Measurements from ENCODE around the gene TMEM61.
"Not testable (repeated sequence)": the region's sequence is repeated elsewhere in the genome, so short reads cannot be mapped to it uniquely, and the experiment has no call there.

TMEM61 gene

DNA sequence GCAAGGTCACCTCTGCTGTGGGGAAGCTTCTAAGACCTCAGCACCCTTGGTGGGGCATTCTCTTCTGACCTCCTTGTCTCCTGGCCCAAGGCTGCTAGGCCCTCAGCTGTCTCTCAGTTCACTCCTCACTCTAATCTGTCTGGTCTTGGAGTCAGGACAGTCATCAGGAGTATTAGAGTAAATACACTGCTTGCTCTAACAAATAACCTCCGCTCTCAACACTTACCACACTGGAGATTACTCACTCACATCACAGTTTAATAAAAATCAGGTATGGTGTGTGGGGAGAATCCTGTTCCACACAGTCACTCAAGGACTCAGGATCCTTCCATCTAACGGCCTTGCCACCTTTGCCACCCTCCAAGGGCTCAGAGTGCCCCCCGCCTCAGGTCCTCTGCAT lies 26.6 kb upstream of the TMEM61 start:
- Histone ChIP-seq H2BK15ac (replicated peaks; ENCODE audit: low read depth) (no peak overlapping the region), H3K79me1 (ENCODE audit: low read length) (no peaks in the 10 kb centered on the region), H3K4me1 (ENCODE audit: control insufficient read depth, low read depth, low read length) (no peaks in the 10 kb centered on the region), H2BK5ac (ENCODE audit: low read length) (no peak overlapping the region), H3K79me2 (ENCODE audit: control insufficient read depth, insufficient read depth, low read length) (no peaks in the 10 kb centered on the region), H2AK5ac (ENCODE audit: low read length) (no peak overlapping the region), H2BK120ac (ENCODE audit: low read depth, low read length) (no peak overlapping the region), H3K4me3 (ENCODE audit: low read length) (no peak overlapping the region), H3K4ac (ENCODE audit: low read depth, low read length) (no peak overlapping the region), H3K56ac (ENCODE audit: low read length) (no peak overlapping the region), H3K9ac (ENCODE audit: low read length) (no peak overlapping the region), H3K4me2 (ENCODE audit: low read length) (no peak overlapping the region), H3K23ac (ENCODE audit: low read length) (no peak overlapping the region), H3K27me3 (ENCODE audit: insufficient read depth, low read length, poor library complexity) (no peaks in the 10 kb centered on the region), H3K27ac (ENCODE audit: low read depth, low read length) (no peak overlapping the region), H4K5ac (ENCODE audit: low read length) (no peak overlapping the region), H3K18ac (ENCODE audit: low read length) (no peak overlapping the region), H3K36me3 (ENCODE audit: control insufficient read depth, insufficient read depth, low read length) (no peaks in the 10 kb centered on the region), H4K8ac (ENCODE audit: low read depth, low read length) (no peak overlapping the region)
- no peak for DNase-seq
- no CpG with 5 or more reads among the region's 3 CpGs for WGBS (ENCODE audit: extremely low coverage, insufficient coverage, low lambda C conversion rate)

DNA sequence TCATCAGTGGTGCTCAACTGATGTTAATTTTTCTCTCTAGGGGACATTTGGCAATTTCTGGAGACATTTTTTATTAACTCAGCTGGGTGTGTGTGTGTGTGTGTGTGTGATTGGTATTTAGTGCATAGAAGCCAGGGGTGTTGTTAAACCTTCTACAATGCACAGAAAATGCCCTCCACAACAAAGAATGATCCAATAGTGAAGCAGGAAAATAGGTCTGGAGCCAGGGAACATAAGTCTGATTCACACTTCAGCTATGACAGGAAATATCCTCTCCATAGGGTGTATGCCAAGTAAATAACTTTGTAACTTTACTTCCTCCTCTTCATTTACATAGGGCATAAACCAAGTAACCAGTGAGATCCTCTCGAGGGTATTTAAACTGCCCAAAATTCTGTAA lies 25.1 kb upstream of the TMEM61 start:
- H3K4me2 ChIP-seq (ENCODE audit: low read length), result no peak overlapping the region
- H2BK15ac ChIP-seq (replicated peaks; ENCODE audit: low read depth), result no peak overlapping the region
- H3K27me3 ChIP-seq (ENCODE audit: insufficient read depth, low read length, poor library complexity), result no peaks in the 10 kb centered on the region
- no peak overlapping the region for H3K18ac ChIP-seq (ENCODE audit: low read length)
- H4K5ac ChIP-seq (ENCODE audit: low read length), result no peak overlapping the region
- no peak overlapping the region for H3K27ac ChIP-seq (ENCODE audit: low read depth, low read length)
- no peak overlapping the region for H3K4me3 ChIP-seq (ENCODE audit: low read length)
- DNase-seq, result no peak
- H3K23ac ChIP-seq (ENCODE audit: low read length), result no peak overlapping the region
- no peaks in the 10 kb centered on the region for H3K79me1 ChIP-seq (ENCODE audit: low read length)
- no peak overlapping the region for H2AK5ac ChIP-seq (ENCODE audit: low read length)
- WGBS (ENCODE audit: extremely low coverage, insufficient coverage, low lambda C conversion rate), result no CpG with 5 or more reads among the region's 1 CpG
- H2BK5ac ChIP-seq (ENCODE audit: low read length), result no peak overlapping the region
- no peak overlapping the region for H2BK120ac ChIP-seq (ENCODE audit: low read depth, low read length)
- no peak overlapping the region for H3K4ac ChIP-seq (ENCODE audit: low read depth, low read length)
- H3K56ac ChIP-seq (ENCODE audit: low read length), result no peak overlapping the region
- no peaks in the 10 kb centered on the region for H3K36me3 ChIP-seq (ENCODE audit: control insufficient read depth, insufficient read depth, low read length)
- no peaks in the 10 kb centered on the region for H3K79me2 ChIP-seq (ENCODE audit: control insufficient read depth, insufficient read depth, low read length)
- H3K9ac ChIP-seq (ENCODE audit: low read length), result no peak overlapping the region
- H3K4me1 ChIP-seq (ENCODE audit: control insufficient read depth, low read depth, low read length), result no peaks in the 10 kb centered on the region
- H4K8ac ChIP-seq (ENCODE audit: low read depth, low read length), result no peak overlapping the region

DNA sequence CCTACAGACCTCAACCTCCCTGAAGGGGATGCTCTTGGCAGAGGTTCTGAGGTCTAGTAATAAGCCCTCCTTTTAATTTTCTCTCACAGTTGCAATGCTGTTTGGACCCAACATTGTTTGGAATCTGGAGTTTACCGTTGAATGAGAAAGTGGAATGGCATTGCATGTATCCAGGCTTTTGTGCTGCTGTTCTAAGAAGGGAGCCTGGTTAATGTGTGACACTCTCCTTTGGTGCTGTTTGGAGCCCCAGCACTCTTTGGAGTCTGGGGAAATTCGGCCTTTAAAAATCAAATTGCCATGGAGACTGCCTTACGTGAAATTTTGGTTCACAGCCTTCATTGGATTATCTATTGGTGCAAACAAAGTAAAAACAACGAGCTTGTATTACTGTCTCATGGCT lies 23.7 kb upstream of the TMEM61 start:
- WGBS (ENCODE audit: extremely low coverage, insufficient coverage, low lambda C conversion rate), result no CpG with 5 or more reads among the region's 4 CpGs
- Histone ChIP-seq H3K18ac (ENCODE audit: low read length) (no peak overlapping the region), H3K36me3 (ENCODE audit: control insufficient read depth, insufficient read depth, low read length) (no peaks in the 10 kb centered on the region), H3K4me1 (ENCODE audit: control insufficient read depth, low read depth, low read length) (no peaks in the 10 kb centered on the region), H2AK5ac (ENCODE audit: low read length) (no peak overlapping the region), H3K56ac (ENCODE audit: low read length) (no peak overlapping the region), H3K4ac (ENCODE audit: low read depth, low read length) (no peak overlapping the region), H3K27ac (ENCODE audit: low read depth, low read length) (no peak overlapping the region), H4K8ac (ENCODE audit: low read depth, low read length) (no peak overlapping the region), H3K4me2 (ENCODE audit: low read length) (no peak overlapping the region), H4K5ac (ENCODE audit: low read length) (no peak overlapping the region), H2BK15ac (replicated peaks; ENCODE audit: low read depth) (no peak overlapping the region), H2BK120ac (ENCODE audit: low read depth, low read length) (no peak overlapping the region), H3K27me3 (ENCODE audit: insufficient read depth, low read length, poor library complexity) (no peaks in the 10 kb centered on the region), H3K23ac (ENCODE audit: low read length) (no peak overlapping the region), H3K79me1 (ENCODE audit: low read length) (no peaks in the 10 kb centered on the region), H3K4me3 (ENCODE audit: low read length) (no peak overlapping the region), H3K79me2 (ENCODE audit: control insufficient read depth, insufficient read depth, low read length) (no peaks in the 10 kb centered on the region), H3K9ac (ENCODE audit: low read length) (no peak overlapping the region), H2BK5ac (ENCODE audit: low read length) (no peak overlapping the region)
- DNase-seq, result no peak

DNA sequence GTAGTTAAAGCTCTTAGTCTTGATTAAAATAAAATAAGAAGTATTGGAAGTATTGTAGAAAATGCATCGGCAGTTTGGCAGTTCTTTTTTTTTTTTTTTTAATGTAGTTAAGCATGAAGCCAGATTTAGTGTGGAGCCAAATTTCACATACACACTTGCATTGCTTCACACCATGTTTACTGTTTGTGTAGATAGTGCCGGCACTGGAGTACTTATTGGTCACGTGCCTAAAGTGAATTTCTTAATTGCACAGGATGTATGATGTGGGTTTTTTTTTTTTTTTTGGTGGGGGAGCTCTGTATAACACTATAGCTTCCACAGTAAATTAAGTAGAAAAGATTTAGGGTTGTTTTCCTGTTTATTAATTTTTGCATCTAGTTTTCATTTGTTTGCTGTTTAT lies 21.2 kb upstream of the TMEM61 start:
- Histone ChIP-seq H3K27ac (ENCODE audit: low read depth, low read length) (no peak overlapping the region), H3K23ac (ENCODE audit: low read length) (no peak overlapping the region), H3K79me1 (ENCODE audit: low read length) (no peaks in the 10 kb centered on the region), H3K4ac (ENCODE audit: low read depth, low read length) (no peak overlapping the region), H3K4me3 (ENCODE audit: low read length) (no peak overlapping the region), H3K36me3 (ENCODE audit: control insufficient read depth, insufficient read depth, low read length) (no peaks in the 10 kb centered on the region), H2AK5ac (ENCODE audit: low read length) (no peak overlapping the region), H4K8ac (ENCODE audit: low read depth, low read length) (no peak overlapping the region), H4K5ac (ENCODE audit: low read length) (no peak overlapping the region), H3K18ac (ENCODE audit: low read length) (no peak overlapping the region), H3K9ac (ENCODE audit: low read length) (no peak overlapping the region), H2BK5ac (ENCODE audit: low read length) (no peak overlapping the region), H3K27me3 (ENCODE audit: insufficient read depth, low read length, poor library complexity) (no peaks in the 10 kb centered on the region), H2BK15ac (replicated peaks; ENCODE audit: low read depth) (no peak overlapping the region), H3K79me2 (ENCODE audit: control insufficient read depth, insufficient read depth, low read length) (no peaks in the 10 kb centered on the region), H2BK120ac (ENCODE audit: low read depth, low read length) (no peak overlapping the region), H3K4me2 (ENCODE audit: low read length) (no peak overlapping the region), H3K56ac (ENCODE audit: low read length) (no peak overlapping the region), H3K4me1 (ENCODE audit: control insufficient read depth, low read depth, low read length) (no peaks in the 10 kb centered on the region)
- no peak for DNase-seq
- WGBS (ENCODE audit: extremely low coverage, insufficient coverage, low lambda C conversion rate), result no CpG with 5 or more reads among the region's 3 CpGs

DNA sequence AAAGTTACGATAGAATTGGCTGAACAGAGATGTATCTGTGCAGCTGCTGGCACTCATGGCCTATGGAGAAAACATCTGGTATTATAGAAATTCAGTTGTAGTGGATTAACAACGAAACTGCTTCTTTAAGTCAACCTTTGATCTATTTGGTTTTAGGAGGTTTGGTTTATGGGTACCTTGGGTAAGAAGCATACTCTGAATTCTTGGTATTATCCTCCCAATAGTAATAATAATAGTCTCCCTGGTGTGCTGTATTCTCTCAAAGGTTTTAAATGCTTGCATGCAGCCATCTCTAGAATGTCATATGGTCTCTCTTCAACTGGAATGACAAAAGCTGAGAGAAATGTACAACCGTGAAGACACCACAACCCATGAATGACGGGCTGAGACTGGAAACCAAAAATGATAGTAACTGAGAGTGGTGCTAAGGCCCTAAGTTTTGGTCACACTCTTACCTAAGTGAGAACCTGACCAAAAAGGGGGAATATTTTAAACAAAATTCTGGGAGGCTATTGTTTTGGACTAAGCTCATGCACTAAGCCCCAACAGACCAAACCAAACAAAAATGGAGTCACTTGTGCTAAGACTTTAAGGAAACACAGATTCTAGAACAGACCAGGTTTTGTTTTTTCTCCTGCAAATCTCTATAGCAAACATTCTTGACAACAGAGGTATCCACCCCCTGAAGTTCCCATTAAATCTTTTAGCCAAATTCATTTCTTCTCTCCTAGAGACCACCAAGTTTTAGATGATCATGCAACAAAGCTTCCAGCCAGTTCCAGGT lies 17.6 kb upstream of the TMEM61 start:
- H3K9ac ChIP-seq (ENCODE audit: low read length), result no peak overlapping the region
- WGBS (ENCODE audit: extremely low coverage, insufficient coverage, low lambda C conversion rate), result no CpG with 5 or more reads among the region's 4 CpGs
- H3K4me1 ChIP-seq (ENCODE audit: control insufficient read depth, low read depth, low read length), result no peaks in the 10 kb centered on the region
- no peak overlapping the region for H3K27ac ChIP-seq (ENCODE audit: low read depth, low read length)
- no peak overlapping the region for H2BK120ac ChIP-seq (ENCODE audit: low read depth, low read length)
- H3K56ac ChIP-seq (ENCODE audit: low read length), result no peak overlapping the region
- no peak overlapping the region for H3K18ac ChIP-seq (ENCODE audit: low read length)
- no peak overlapping the region for H3K4me3 ChIP-seq (ENCODE audit: low read length)
- H3K79me2 ChIP-seq (ENCODE audit: control insufficient read depth, insufficient read depth, low read length), result no peaks in the 10 kb centered on the region
- H3K36me3 ChIP-seq (ENCODE audit: control insufficient read depth, insufficient read depth, low read length), result no peaks in the 10 kb centered on the region
- H2BK5ac ChIP-seq (ENCODE audit: low read length), result no peak overlapping the region
- H3K4me2 ChIP-seq (ENCODE audit: low read length), result no peak overlapping the region
- H3K79me1 ChIP-seq (ENCODE audit: low read length), result no peaks in the 10 kb centered on the region
- H2BK15ac ChIP-seq (replicated peaks; ENCODE audit: low read depth), result no peak overlapping the region
- H3K27me3 ChIP-seq (ENCODE audit: insufficient read depth, low read length, poor library complexity), result no peaks in the 10 kb centered on the region
- H3K4ac ChIP-seq (ENCODE audit: low read depth, low read length), result no peak overlapping the region
- H4K5ac ChIP-seq (ENCODE audit: low read length), result no peak overlapping the region
- DNase-seq, result no peak
- no peak overlapping the region for H3K23ac ChIP-seq (ENCODE audit: low read length)
- no peak overlapping the region for H4K8ac ChIP-seq (ENCODE audit: low read depth, low read length)
- no peak overlapping the region for H2AK5ac ChIP-seq (ENCODE audit: low read length)

DNA sequence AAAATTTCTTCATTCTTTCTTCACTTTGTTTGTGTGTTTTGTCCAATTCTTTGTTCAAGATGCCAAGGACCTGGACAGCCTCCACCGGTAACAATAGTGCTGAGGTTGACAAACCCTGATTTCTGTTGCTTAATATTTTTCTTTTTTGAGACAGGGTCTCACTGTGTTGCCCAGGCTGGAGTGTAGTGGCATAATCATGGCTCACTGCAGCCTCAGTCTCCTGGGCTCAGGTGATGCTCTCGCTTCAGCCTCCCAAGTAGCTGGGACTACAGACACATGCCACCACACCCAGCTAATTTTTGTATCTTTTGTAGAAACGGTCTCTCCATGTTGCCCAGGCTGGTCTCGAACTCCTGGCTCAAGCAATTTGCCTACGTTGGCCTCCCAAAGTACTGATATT lies 16.6 kb upstream of the TMEM61 start:
- WGBS (ENCODE audit: extremely low coverage, insufficient coverage, low lambda C conversion rate), result no CpG with 5 or more reads among the region's 5 CpGs

More for the DNA sequence above, 16.6 kb upstream of the TMEM61 start:
- H2AK5ac ChIP-seq (ENCODE audit: low read length); H3K4ac ChIP-seq (ENCODE audit: low read depth, low read length); H3K27me3 ChIP-seq (ENCODE audit: insufficient read depth, low read length, poor library complexity); H2BK120ac ChIP-seq (ENCODE audit: low read depth, low read length); H3K23ac ChIP-seq (ENCODE audit: low read length); H3K79me2 ChIP-seq (ENCODE audit: control insufficient read depth, insufficient read depth, low read length); H4K5ac ChIP-seq (ENCODE audit: low read length); H3K79me1 ChIP-seq (ENCODE audit: low read length); H3K56ac ChIP-seq (ENCODE audit: low read length); H3K4me1 ChIP-seq (ENCODE audit: control insufficient read depth, low read depth, low read length); DNase-seq; H3K4me2 ChIP-seq (ENCODE audit: low read length); H2BK15ac ChIP-seq (replicated peaks; ENCODE audit: low read depth); H3K4me3 ChIP-seq (ENCODE audit: low read length); H3K9ac ChIP-seq (ENCODE audit: low read length); H3K18ac ChIP-seq (ENCODE audit: low read length); H3K36me3 ChIP-seq (ENCODE audit: control insufficient read depth, insufficient read depth, low read length); H3K27ac ChIP-seq (ENCODE audit: low read depth, low read length); H2BK5ac ChIP-seq (ENCODE audit: low read length); H4K8ac ChIP-seq (ENCODE audit: low read depth, low read length): not testable (repeated sequence)
